HG02798 (cell line): ENCODE data around the gene LRRC8D.
"Not testable (repeated sequence)": the region's sequence is repeated elsewhere in the genome, so short reads cannot be mapped to it uniquely, and the experiment has no call there.

Experiments used
- ATAC-seq: cut with Tn5 transposase; IDR thresholded peaks from one replicate; pipeline ENCODE4 v1.9.1; 2021; ENCODE audit warnings: mild to moderate bottlenecking; ENCODE audit not compliant: unreplicated experiment, poor library complexity

The LRRC8D gene

DNA sequence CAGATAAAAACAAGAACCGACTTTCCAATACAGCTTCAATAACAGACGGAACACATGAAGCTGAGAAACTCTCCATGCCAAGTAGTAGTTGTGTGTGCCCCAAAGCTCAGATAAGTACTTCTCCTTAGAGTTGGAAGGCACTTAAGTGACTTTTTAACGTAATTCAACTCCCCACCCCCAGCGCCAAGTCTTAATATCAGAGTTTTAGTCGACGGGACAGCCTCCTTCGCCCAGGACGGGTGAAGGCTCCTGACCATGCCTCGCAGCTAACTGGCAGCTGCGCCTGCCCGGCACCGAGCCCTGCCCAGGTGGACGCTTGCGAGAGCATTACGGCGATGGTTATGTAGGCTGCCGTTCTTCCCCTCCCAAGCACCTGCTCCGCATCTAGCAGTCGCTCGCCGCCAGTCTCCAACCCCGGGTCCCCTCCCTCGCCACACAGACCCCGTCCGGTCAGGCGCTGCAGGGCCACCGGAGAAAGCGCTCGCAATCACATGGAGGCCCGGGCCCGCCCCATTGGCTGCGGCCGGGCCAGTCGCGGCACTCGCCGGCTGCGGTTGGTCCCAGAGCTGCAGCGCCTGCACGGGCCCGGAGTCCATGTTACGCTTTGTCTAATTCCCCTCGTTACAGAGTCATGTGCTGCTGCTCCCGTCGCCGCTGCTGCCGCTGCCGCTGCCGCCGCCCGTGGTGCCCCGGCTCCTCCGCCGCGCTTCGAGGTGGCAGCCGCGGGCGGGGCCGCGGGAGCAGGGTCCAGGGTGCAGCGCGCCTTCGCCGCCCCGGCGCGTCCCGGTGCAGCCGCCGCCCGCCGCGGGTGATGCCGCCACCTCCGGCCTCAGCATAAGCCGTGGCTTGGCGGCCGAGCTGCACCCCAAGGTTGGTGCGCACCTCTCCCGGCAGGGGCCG is at the start of gene LRRC8D:
Gene LRRC8D (plus strand): TSS at position 611 of the 900 bp plus-strand sequence. CDS start 112,037 bp downstream, outside the sequence.
- ATAC-seq: peak; percentile 80

DNA sequence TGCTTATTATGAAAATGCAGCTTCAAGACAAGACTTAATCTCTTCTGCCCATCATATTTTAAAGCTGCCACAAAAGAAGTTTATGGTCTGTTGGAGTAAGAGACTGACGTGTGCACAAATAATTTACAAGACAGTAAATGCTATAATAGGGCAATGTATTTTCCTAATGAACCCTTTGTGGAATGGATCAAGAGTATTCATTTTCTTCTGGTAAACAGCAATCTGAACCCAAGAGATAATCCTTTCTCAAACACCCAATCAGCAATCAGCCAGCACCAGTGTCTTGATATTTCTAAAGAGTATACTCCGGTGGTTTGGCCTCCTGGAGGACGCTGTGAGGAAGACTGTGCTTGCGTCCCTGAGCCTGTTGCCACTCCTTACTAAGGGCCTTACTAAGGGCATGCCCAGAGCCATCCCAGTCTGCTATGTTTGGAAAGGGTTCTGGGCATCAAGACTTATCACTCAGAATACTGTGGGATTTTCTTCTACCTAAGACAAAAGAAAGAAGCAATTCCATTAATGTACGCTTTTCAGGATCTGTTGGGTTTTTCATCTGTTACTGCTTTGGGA is 48.8 kb upstream of the LRRC8D start:
- no peak for ATAC-seq

DNA sequence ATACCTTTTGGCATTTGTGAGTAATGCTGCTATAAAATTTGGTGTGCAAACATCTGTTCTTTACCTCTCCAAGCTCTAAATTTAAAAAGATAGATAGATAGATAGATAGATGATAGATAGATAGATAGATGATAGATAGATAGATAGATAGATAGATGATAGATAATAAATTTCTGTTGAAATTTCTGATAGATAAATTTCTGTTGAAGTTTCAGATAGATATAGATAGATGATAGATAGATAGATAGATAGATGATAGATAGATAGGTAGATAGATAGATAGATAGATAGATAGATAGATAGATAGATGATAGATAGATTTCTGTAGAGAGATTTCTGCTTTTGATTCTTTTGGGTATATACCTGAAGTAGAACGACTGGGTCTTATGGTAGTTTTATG is 44.7 kb upstream of the LRRC8D start:
- not testable (repeated sequence) for ATAC-seq

DNA sequence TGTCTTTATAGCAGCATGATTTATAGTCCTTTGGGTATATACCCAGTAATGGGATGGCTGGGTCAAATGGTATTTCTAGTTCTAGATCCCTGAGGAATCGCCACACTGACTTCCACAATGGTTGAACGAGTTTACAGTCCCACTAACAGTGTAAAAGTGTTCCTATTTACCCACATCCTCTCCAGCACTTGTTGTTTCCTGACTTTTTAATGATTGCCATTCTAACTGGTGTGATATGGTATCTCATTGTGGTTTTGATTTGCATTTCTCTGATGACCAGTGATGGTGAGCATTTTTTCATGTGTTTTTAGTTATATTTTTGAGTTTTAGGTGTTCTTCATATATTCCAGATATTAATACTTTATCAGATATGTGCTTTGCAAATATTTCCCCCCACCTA is 43.6 kb upstream of the LRRC8D start:
- not testable (repeated sequence) for ATAC-seq

DNA sequence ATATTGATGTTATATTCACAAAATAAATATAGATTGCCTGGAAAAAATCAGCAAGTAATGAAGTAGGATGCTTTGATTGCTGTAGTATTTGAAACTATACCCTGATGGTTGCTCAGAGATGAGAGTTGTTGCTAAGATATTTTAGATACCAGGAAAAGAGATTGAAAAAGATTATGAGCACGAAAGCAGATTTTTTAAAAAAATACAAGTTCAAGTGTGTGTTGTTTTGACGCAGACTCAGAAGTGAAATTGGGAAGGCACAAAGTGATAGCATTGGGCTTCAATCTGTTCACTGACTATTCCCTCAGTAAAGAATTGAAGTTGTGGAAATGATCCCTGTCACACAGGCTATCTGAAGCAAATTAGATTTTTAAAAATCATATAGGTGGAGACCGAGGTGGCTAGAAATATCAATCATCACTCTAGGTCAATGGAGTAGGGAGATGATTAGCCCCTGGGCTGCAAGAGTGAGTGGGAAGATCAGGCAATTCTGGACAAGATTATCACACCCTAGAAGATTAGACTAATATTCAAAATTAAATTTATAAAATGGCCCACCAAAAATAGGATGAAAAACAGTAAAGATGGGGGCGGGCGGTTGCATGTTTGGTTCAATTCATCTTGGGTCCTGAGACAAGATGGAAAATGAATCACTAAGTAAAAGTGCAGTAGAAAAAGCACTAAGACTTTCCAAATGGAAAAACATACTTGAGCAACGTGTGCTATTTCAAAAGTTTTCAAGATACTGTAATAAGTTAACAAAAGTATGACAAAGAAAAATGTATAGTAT is 41.5 kb upstream of the LRRC8D start:
- no peak for ATAC-seq

DNA sequence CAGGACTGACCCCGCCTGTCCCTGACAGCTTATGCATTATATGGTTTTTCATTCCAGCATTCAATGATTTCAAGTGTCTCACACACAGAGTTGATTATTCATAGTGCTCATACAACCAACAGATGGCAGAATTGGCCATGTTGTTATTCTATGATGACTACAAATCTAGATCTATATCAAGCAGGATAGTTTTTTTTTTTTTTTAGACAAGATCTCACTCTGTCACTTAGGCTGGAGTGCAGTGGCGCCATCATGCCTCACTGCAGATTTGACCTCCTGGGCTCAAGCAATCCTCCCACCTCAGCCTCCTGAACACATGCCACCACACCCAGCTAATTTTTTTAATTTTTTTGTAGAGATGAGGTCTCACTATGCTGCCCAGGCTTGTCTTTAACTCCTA is 40.1 kb upstream of the LRRC8D start:
- no peak for ATAC-seq

DNA sequence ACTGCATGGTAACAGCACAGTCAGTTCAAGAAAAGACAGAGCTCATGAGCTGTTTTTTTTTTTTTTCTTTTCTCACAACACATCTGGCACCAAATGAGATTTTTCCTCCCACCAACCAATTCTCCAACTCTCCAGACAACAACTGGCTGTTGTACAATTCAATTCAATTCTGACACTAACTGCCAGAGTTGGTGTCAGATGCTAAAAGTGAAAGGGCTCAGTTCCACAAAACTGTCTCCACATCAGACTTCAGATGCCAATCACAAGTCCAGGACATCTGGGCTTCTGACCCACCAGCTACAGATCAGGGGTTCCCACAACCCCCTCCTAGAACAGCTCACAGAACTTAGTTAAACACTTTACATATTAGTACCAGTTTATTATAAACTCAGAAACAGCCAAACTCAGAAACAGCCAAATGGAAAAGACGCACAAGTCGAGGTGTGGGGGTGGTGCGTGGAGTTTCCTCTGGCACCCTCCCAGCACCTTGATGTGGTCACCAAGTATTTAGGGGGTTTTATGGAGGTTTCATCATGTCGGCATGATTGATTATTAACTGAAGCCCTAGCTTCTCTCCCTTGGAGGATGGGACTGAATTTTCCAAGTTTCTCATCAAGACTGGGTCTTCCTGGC is 39.2 kb upstream of the LRRC8D start:
- ATAC-seq: peak; percentile 79

DNA sequence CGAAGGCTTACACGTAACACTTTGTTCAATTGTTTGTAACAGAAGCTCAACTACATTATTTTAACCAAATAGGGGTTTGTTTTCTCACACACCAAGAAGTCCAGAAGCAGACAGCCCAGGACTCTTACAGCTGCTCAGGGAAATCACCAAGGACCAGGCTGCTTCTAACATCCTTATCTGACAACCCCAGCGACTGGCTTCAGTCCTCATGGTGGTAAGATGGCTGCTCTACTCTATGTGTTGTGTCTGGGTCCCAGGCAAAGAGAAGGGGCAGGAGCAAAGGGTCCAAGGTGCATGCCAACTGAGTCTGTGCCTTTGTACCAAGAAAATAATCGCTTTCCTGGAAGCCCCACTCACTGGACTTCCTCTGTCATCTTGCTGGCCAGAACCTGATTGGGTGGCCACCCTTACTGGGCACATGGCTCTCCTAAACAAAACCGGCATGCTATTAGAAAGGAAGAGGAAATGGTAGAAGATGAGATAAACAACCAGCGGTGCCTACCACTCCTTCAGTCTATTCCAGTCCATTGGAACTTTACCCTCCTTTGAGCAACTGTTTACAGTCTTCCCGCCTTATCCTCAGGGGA is 34.1 kb upstream of the LRRC8D start:
- no peak for ATAC-seq

DNA sequence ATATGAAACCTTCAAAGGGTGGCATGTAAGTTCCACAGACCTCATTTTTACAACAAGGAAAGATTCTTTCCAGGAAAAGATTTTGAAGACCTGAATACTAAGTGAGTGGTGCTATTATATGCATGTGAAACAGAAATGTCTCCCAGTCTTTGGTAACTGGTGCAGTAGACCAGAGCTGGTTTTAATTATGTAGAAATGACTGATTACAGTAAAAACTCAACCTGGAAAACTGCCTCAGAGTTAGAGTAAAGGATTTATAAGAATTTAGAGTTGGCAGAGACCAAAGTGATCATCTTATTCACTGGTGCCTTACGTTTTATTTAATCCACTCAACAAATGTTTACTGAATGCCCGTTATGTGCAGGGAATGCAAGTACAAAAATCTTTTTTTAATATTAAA is 30.2 kb upstream of the LRRC8D start:
- no peak for ATAC-seq

DNA sequence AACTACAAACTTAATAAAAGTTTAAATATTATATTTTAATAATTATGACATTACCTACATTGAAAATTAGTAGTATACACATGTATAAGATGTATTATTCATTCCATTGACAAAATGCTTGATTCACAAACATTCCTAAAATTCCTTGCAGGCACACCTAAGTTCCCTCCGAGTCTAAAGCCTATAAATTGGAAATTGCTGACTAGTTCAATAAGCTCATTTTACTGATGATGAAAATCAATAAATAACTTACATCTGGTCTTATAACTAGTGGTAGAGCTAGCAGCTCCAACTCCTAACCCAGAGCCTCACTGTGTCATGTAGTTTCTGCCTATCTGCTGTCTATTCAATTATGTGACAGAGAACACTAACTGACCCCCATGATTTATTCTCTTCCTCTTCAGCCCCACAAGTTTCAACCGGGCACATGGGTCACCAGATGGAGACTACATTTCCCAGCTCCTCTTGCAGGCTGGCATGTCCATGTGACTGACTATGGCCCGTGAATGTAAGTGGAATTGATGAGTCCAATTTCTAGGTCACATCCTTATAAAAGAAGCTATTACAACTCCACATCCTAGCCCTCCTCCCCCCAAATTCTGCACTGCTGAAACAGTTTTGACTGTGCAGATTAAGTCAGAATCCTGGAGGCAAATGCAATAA is 29.6 kb upstream of the LRRC8D start:
- ATAC-seq: no peak

DNA sequence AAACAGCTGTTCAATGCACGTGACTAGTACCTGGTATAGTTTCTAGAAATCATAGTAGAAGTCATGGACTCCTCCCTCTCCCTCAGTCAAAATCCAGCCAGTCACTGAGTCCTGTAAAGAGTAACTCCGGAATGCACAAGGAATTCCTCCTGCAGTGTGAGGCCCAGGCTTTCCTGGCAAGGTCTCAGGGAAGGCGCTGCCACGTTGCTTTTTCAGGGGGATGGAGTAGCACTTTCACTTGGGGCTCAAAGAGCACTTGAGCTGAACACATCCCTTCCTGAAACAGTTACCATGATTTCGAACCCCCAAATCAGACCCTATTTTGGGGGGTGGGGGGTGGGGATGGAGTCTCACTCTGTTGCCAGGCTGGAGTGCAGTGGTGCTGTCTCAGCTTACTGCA is 26.4 kb upstream of the LRRC8D start:
- ATAC-seq: no peak

DNA sequence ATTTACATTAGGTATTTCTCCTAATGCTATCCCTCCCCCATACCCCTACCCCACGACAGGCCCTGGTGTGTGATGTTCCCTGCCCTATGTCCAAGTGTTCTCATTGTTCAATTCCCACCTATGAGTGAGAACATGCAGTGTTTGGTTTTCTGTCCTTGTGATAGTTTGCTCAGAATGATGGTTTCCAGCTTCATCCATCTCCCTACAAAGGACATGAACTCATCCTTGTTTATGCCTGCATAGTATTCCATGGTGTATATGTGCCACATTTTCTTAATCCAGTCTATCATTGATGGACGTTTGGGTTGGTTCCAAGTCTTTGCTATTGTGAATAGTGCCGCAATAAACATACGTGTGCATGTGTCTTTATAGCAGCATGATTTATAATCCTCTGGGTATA is 25.3 kb upstream of the LRRC8D start:
- not testable (repeated sequence) for ATAC-seq

DNA sequence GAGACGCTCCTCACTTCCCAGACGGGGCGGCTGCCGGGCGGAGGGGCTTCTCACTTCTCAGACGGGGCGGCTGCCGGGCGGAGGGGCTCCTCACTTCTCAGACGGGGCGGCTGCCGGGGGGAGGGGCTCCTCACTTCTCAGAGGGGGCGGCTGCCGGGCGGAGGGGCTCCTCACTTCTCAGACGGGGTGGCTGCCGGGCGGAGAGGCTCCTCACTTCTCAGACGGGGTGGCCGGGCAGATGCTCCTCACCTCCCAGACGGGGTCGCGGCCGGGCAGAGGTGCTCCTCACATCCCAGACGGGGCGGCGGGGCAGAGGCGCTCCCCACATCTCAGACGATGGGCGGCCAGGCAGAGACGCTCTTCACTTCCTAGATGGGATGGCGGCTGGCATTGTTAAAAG is 23.0 kb upstream of the LRRC8D start:
- not testable (repeated sequence) for ATAC-seq

DNA sequence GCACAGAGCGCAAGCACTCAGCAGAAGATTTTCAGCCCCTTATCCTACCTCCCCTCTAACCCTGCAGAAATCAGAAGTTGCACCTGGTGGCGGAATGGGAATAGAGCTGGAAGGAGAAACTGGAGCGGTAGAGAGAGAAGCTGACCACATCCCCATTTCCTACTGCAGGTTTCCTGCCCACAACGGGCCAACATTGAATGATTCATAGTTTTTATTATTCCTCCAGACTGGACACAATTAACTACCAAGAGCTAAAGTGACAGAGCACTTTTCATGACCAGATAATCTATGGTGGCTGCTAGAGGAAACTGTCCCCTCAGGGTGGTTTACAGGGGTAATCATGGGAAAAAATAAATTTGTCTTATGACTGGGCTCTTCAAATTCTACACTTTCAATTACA is 21.3 kb upstream of the LRRC8D start:
- ATAC-seq: no peak

DNA sequence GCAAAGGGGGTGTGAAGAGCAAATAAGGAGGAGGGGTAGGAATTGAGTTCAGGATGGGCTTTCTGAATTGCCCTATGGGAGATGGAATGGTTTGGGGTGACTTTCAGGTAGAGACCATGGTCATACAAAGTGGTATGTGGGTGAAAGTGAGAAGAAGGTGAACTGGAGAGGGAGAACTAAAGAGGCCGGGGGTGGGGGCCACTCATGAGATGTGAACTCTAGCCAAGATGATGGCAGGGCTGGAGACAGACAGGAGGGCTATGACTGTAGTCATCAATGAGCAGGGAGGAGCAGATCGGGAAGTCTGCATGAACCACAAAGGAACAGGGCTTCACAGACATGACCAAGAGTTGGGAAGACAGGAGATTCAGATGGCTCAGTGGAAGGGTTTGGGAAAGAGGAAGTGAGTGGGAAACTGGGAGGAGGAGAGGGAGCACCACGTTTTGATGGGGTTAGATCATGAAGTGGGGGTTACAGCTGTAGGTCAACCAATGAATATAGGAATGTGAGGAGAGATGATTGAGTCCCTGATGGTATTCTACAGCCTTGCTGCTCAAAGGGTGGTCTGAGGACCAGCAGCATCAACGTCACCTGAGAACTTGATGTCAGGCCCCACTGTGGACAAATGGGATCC is 20.7 kb upstream of the LRRC8D start:
- ATAC-seq: no peak

DNA sequence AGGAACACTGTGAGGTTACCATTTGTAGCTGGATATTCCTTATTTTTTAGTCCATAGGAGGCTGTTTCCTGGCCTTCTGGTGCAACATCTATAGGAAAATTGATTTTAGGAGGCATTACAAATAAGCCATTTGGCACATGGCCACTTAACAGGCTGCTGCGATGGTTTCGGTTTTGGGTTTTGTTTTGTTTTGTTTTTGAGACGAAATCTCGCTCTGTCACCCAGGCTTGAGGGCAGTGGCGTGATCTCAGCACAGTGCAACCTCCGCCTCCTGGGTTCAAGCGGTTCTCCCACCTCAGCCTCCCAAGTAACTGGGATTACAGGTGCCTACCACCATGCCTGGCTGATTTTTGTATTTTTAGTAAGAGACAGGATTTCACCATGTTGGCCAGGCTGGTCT is 20.1 kb upstream of the LRRC8D start:
- ATAC-seq: no peak

DNA sequence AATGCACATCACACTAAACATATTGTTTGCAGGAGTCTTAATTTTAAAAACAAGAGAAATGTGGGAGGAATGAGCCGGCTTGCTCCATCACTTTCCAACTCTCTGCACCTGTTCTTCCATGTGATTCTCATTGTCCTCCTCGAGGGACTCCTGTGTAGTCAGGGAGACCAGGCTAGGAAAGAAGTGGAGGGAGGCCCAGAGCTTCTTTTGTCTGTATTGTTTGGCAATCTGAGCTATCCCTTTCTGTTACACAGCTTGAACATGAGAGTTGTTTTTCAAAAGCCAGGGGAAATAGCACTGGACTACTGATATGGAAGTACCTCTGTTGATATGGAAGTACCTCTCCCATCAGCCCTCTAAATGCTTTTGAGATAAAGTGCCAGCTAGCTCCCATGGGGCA is 18.8 kb upstream of the LRRC8D start:
- no peak for ATAC-seq

DNA sequence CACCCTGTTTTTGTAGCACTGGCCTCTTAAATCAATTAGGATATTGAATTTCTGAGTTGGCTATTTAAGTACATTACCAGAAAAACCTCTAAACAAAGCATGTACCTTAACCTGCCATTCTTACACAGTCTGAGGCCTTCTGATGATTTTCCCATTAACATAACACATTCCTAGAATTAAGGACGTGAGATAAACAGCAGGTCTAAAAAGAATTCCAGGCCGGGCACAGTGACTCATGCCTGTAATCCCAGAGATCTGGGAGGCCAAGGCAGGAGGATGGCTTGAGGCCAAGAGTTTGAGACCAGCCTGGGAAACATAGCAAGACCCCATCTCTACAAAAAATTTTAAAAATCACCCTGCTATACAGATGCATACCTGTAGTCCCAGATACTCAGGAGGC is 18.0 kb upstream of the LRRC8D start:
- no peak for ATAC-seq

DNA sequence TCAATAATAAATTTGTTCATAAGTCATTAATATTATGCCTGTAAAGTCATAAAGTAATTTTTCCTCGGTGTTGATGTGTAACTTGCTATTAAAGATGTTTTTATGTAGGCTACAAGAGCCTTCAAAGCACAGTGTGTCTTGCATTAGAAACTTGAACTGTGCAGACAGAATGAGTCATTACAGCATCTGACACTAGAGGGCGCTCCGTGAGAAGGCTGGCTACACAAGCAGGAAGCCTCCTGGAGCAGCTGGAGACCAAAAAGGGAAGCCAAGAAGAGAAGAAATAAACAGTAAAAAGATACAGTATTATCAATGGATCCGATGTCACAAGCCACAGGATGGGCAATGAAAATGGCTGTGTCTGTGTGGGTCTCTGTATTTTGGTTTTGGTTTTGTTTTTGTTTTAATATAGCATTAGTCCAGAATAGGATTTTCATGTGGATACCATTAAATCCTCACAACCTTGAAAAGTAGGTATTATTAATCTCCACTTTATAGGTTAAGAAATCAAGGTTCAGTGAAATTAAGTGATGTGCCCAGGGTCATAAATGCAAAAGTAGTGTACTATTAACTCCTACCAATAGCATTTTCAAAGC is 16.1 kb upstream of the LRRC8D start:
- peak; percentile 86 for ATAC-seq
